GM12874 (cell line): ENCODE data around the gene PCDHGB7.
A peak's percentile ranks its signal among the peaks of the same experiment; 100 is the strongest.

Experiments used
- TF ChIP-seq, protein P1 (sequence below): IDR thresholded peaks from 2 replicates; pipeline ENCODE4 v1.5.1; 2011; ENCODE audit warnings: low read depth, mild to moderate bottlenecking, control low read depth, low read length, moderate library complexity; ENCODE audit not compliant: insufficient read depth

The PCDHGB7 gene

DNA sequence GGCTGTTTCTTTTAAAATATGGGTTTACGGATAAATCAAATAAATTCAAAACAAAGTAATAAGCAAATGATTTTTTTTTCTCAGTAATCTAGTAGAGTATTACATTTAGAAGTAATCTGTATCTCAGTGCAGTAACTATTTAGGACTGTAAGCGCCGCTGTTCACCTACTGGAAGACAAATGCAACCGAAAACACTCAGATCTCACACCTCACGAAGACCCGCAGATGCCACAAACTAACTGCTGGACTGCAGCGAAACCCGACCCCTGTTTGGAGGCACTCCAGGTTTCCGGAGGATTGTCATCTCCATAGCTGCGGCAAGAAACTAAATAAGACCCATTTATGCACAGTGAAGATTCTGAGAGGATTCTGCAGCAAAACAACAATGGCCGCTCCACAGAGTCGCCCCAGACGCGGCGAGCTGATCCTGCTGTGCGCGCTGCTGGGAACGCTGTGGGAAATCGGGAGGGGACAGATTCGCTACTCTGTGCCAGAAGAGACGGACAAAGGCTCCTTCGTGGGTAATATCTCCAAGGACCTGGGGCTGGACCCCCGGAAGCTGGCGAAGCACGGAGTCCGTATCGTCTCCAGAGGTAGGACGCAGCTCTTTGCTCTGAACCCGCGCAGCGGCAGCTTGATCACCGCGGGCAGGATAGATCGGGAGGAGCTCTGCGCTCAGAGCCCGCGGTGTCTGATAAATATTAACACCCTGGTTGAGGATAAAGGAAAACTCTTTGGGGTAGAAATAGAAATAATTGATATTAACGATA, 24.9 kb upstream of the PCDHGB7 start, which contains the start of gene PCDHGA8:
Gene PCDHGA8, plus strand, starts transcription at position 205 of the 770 bp plus-strand sequence. Its CDS starts 181 bp downstream, at position 386.
- TF ChIP-seq, protein P1, sequence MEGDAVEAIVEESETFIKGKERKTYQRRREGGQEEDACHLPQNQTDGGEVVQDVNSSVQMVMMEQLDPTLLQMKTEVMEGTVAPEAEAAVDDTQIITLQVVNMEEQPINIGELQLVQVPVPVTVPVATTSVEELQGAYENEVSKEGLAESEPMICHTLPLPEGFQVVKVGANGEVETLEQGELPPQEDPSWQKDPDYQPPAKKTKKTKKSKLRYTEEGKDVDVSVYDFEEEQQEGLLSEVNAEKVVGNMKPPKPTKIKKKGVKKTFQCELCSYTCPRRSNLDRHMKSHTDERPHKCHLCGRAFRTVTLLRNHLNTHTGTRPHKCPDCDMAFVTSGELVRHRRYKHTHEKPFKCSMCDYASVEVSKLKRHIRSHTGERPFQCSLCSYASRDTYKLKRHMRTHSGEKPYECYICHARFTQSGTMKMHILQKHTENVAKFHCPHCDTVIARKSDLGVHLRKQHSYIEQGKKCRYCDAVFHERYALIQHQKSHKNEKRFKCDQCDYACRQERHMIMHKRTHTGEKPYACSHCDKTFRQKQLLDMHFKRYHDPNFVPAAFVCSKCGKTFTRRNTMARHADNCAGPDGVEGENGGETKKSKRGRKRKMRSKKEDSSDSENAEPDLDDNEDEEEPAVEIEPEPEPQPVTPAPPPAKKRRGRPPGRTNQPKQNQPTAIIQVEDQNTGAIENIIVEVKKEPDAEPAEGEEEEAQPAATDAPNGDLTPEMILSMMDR, result no peak

DNA sequence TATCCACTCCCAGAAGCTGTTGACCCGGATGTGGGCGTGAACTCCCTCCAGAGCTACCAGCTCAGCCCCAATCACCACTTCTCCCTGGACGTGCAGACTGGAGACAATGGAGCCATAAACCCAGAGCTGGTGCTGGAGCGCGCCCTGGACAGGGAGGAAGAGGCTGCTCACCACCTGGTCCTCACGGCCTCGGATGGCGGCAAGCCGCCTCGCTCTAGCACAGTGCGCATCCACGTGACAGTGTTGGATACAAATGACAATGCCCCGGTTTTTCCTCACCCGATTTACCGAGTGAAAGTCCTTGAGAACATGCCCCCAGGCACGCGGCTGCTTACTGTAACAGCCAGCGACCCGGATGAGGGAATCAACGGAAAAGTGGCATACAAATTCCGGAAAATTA, 24.2 kb upstream of the PCDHGB7 start:
- TF ChIP-seq, protein P1, result no peak

- TF ChIP-seq, protein P1, result peak; percentile 82
These were observed 19.5 kb upstream of the PCDHGB7 start, which contains the start of gene PCDHGB5 for GRCh38 chr5:141397756-141398551. TSS of gene PCDHGB5 (plus strand) at chr5:141397947. CDS start at chr5:141398128, 181 bp downstream.

DNA sequence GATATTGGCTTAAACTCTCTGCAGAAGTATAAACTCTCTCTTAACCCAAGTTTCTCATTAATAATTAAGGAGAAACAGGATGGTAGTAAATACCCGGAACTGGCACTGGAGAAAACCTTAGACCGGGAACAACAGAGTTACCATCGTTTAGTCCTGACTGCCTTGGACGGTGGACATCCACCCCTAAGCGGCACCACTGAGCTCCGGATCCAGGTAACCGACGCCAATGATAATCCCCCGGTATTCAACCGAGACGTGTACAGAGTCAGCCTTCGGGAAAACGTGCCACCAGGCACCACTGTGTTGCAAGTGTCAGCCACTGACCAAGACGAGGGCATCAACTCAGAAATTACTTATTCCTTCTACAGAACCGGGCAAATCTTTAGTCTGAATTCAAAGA, 18.9 kb upstream of the PCDHGB7 start:
- TF ChIP-seq, protein P1, result 0 out of 2 replicates have a peak, but pooled peaks have one; percentile 1

GRCh38 chr5:141399555-141400258, 17.8 kb upstream of the PCDHGB7 start:
- TF ChIP-seq, protein P1, result no peak

DNA sequence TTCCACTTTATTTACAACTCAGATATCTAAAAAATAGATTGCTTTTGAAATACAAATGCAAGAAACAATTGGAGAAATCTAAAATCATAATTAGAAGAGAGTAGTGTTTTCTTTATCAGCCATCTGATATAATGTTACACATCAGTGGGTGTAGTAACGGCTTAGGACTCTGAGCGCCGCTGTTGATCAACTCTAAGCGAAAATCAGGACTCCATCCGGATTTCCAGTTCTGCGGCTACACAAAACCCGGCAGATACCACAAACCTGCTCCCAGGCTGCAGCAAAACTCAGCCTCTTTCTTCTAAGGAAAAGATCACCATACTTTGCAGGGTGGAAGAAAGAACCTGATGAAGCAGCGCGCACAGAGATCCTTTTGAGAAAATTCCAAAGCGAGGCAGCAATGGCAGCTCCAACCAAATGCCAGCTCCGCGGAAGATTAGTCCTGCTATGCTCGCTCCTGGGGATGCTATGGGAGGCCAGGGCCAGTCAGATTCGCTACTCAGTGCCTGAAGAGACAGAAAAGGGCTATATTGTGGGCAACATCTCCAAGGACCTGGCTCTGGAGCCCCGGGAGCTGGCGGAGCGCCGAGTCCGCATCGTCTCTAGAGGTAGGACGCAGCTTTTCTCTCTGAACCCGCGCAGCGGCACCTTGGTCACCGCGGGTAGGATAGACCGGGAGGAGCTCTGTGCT, 14.8 kb upstream of the PCDHGB7 start, which contains the start of gene PCDHGA9:
Gene PCDHGA9, plus strand, starts transcription at position 226 of the 691 bp plus-strand sequence. Its CDS starts 175 bp downstream, at position 401.
- TF ChIP-seq, protein P1, result no peak
